MM.1S (cell line): ENCODE data around the gene TRIM41.

Experiments used
- EZH2 ChIP-seq: fragments of 300-600 bp; sonication (generic); optimal IDR thresholded peaks from 2 replicates; pipeline ENCODE3; 2017; ENCODE audit warnings: low read depth, mild to moderate bottlenecking, antibody characterized with exemption, low read length, mixed read lengths
- TF ChIP-seq, protein P1 (sequence below): fragments of 300-600 bp; sonication (generic); IDR thresholded peaks from 2 replicates; pipeline ENCODE4 v1.5.1; 2016; ENCODE audit warnings: antibody characterized with exemption, low read length, mixed read lengths

DNA sequence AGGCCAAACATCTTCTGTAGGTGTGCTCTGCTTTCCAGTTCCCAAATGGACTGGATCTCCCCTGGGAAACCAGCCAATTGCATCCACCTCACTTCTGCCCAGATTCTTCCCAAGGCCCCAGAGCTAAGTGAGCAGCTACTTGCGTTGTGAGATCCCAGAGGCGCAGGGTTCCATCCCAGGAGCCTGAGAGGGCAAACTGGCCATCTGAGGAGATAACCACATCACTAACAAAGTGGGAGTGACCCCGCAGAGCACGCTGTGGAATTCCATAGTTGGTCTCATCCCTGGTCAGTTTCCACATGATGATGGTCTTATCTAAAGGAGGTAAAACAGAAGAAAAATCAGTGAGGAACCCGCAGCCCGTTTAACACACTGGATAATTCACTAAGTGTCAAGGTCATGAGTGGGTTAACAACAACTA lies 19.0 kb downstream of the TRIM41 start:
- TF ChIP-seq, protein P1, sequence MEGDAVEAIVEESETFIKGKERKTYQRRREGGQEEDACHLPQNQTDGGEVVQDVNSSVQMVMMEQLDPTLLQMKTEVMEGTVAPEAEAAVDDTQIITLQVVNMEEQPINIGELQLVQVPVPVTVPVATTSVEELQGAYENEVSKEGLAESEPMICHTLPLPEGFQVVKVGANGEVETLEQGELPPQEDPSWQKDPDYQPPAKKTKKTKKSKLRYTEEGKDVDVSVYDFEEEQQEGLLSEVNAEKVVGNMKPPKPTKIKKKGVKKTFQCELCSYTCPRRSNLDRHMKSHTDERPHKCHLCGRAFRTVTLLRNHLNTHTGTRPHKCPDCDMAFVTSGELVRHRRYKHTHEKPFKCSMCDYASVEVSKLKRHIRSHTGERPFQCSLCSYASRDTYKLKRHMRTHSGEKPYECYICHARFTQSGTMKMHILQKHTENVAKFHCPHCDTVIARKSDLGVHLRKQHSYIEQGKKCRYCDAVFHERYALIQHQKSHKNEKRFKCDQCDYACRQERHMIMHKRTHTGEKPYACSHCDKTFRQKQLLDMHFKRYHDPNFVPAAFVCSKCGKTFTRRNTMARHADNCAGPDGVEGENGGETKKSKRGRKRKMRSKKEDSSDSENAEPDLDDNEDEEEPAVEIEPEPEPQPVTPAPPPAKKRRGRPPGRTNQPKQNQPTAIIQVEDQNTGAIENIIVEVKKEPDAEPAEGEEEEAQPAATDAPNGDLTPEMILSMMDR: no peak
- TF ChIP-seq EZH2: no peak
